ENCODE data around the gene C19orf44.

C19orf44 gene

GRCh38 chr19:16457195-16457953 lies 38.8 kb upstream of the C19orf44 start:
- H3K36me3 ChIP-seq, result peaks cover 12% of the 10 kb centered on the region
- peaks cover 100% of the 10 kb centered on the region for H4K20me1 ChIP-seq
- TF ChIP-seq Cebpa-rat (IDR thresholded peaks at IDR 0.05), result no peak
- H3K4me3 ChIP-seq, result peak overlapping the region; percentile 24
- H3K4me2 ChIP-seq, result peak overlapping the region; percentile 98
- peak overlapping the region; percentile 79 for H3K27ac ChIP-seq
- peak overlapping the region; percentile 54; the same call in 1 of the 2 replicates for H3K9ac ChIP-seq
- no peaks in the 10 kb centered on the region for H3K27me3 ChIP-seq
- no peaks in the 10 kb centered on the region for H3K9me3 ChIP-seq
- H3K4me1 ChIP-seq, result peaks cover 100% of the 10 kb centered on the region

- H3K4me2 ChIP-seq, result peak overlapping the region; percentile 98
- peak overlapping the region; percentile 24; the same call in 1 of the 2 replicates for H3K4me3 ChIP-seq
- H3K9ac ChIP-seq, result peak overlapping the region; percentile 54; the same call in 1 of the 2 replicates
- H3K27ac ChIP-seq, result peak overlapping the region; percentile 79
- H3K36me3 ChIP-seq, result peaks cover 18% of the 10 kb centered on the region
- peaks cover 100% of the 10 kb centered on the region for H3K4me1 ChIP-seq
- TF ChIP-seq Cebpa-rat (IDR thresholded peaks at IDR 0.05), result no peak
- no peaks in the 10 kb centered on the region for H3K9me3 ChIP-seq
- peaks cover 100% of the 10 kb centered on the region for H4K20me1 ChIP-seq
- H3K27me3 ChIP-seq, result no peaks in the 10 kb centered on the region
These were observed 38.3 kb upstream of the C19orf44 start for GRCh38 chr19:16457954-16458331.

- Histone ChIP-seq H3K4me3 (no peak overlapping the region), H3K4me2 (peak overlapping the region; percentile 98), H3K27me3 (no peaks in the 10 kb centered on the region)
These were observed 37.5 kb upstream of the C19orf44 start for GRCh38 chr19:16458391-16459341.

GRCh38 chr19:16459680-16460079 lies 36.5 kb upstream of the C19orf44 start:
- Histone ChIP-seq H3K27ac (no peak overlapping the region), H3K27me3 (no peaks in the 10 kb centered on the region), H4K20me1 (peaks cover 100% of the 10 kb centered on the region), H3K9ac (no peak overlapping the region), H3K36me3 (peaks cover 29% of the 10 kb centered on the region), H3K4me2 (peak overlapping the region; percentile 98), H3K4me3 (no peak overlapping the region), H3K9me3 (no peaks in the 10 kb centered on the region), H3K4me1 (peaks cover 100% of the 10 kb centered on the region)
- no peak for TF ChIP-seq Cebpa-rat (IDR thresholded peaks at IDR 0.05)

More at GRCh38 chr19:16458391-16459341, 37.5 kb upstream of the C19orf44 start:
- peaks cover 20% of the 10 kb centered on the region for H3K36me3 ChIP-seq
- H3K9ac ChIP-seq, result peak overlapping the region; percentile 54; the same call in 1 of the 2 replicates
- H4K20me1 ChIP-seq, result peaks cover 100% of the 10 kb centered on the region
- TF ChIP-seq Cebpa-rat (IDR thresholded peaks at IDR 0.05), result no peak
- no peaks in the 10 kb centered on the region for H3K9me3 ChIP-seq
- peak overlapping the region; percentile 79 for H3K27ac ChIP-seq
- peaks cover 100% of the 10 kb centered on the region for H3K4me1 ChIP-seq

GRCh38 chr19:16460454-16460853 lies 35.7 kb upstream of the C19orf44 start:
- Histone ChIP-seq H3K27me3 (no peaks in the 10 kb centered on the region), H3K9ac (no peak overlapping the region), H3K4me1 (peaks cover 100% of the 10 kb centered on the region), H3K4me3 (no peak overlapping the region), H4K20me1 (peaks cover 100% of the 10 kb centered on the region), H3K27ac (no peak overlapping the region), H3K9me3 (no peaks in the 10 kb centered on the region), H3K36me3 (peaks cover 32% of the 10 kb centered on the region), H3K4me2 (peak overlapping the region; percentile 98)
- no peak for TF ChIP-seq Cebpa-rat (IDR thresholded peaks at IDR 0.05)

- Histone ChIP-seq H3K9me3 (no peaks in the 10 kb centered on the region), H4K20me1 (peaks cover 100% of the 10 kb centered on the region), H3K36me3 (peaks cover 37% of the 10 kb centered on the region), H3K4me3 (no peak overlapping the region), H3K9ac (peak overlapping the region; percentile 56; the same call in 1 of the 2 replicates), H3K27me3 (no peaks in the 10 kb centered on the region), H3K4me2 (peak overlapping the region; percentile 98), H3K4me1 (peaks cover 88% of the 10 kb centered on the region), H3K27ac (peak overlapping the region; percentile 72)
- TF ChIP-seq Cebpa-rat (IDR thresholded peaks at IDR 0.05), result no peak
These were observed 34.6 kb upstream of the C19orf44 start for GRCh38 chr19:16461630-16462051.

- no peak for TF ChIP-seq Cebpa-rat (IDR thresholded peaks at IDR 0.05)
- Histone ChIP-seq H3K4me3 (no peak overlapping the region), H3K27me3 (no peaks in the 10 kb centered on the region), H3K4me1 (peaks cover 81% of the 10 kb centered on the region), H3K4me2 (peak overlapping the region; percentile 98), H3K27ac (peak overlapping the region; percentile 72), H3K9ac (peak overlapping the region; percentile 28; the same call in 1 of the 2 replicates), H3K9me3 (no peaks in the 10 kb centered on the region), H3K36me3 (peaks cover 44% of the 10 kb centered on the region), H4K20me1 (peaks cover 100% of the 10 kb centered on the region)
These were observed 33.4 kb upstream of the C19orf44 start for GRCh38 chr19:16462757-16463250.

- Histone ChIP-seq H3K27ac (peak overlapping the region; percentile 72), H3K4me2 (peak overlapping the region; percentile 98), H3K4me3 (no peak overlapping the region), H3K9ac (peak overlapping the region; percentile 53; the same call in 1 of the 2 replicates), H3K9me3 (no peaks in the 10 kb centered on the region), H3K36me3 (peaks cover 49% of the 10 kb centered on the region), H4K20me1 (peaks cover 100% of the 10 kb centered on the region), H3K4me1 (peaks cover 81% of the 10 kb centered on the region), H3K27me3 (no peaks in the 10 kb centered on the region)
- no peak for TF ChIP-seq Cebpa-rat (IDR thresholded peaks at IDR 0.05)
These were observed 32.7 kb upstream of the C19orf44 start for GRCh38 chr19:16463341-16463990.
